Activated naive CD8-positive, alpha-beta T cell treated with anti-CD3 and anti-CD28 coated beads, Interleukin-2, amount 50 U/mL, for 24 hours (primary cell): ENCODE data around the gene RASL12.
"Not testable (repeated sequence)": the region's sequence is repeated elsewhere in the genome, so short reads cannot be mapped to it uniquely, and the experiment has no call there.

Experiments used
- ATAC-seq: fragments of 150-1000 bp; cut with Tn5 transposase; one replicate; pipeline ENCODE4 v1.10.0; 2021
- DNase-seq: peaks from one replicate; pipeline ENCODE4 v3.0.0; 2021
- H3K27ac Mint-ChIP-seq: one replicate; pipeline ENCODE4 v1.8.0; 2021; ENCODE audit warnings: mild to moderate bottlenecking, mixed read lengths
- H3K27me3 Mint-ChIP-seq: one replicate; pipeline ENCODE4 v1.8.0; 2021; ENCODE audit warnings: mixed read lengths
- H3K36me3 Mint-ChIP-seq: one replicate; pipeline ENCODE4 v1.8.0; 2021; ENCODE audit warnings: low read depth, mixed read lengths
- H3K4me1 Mint-ChIP-seq: one replicate; pipeline ENCODE4 v1.8.0; 2021; ENCODE audit warnings: mixed read lengths
- H3K4me3 Mint-ChIP-seq: one replicate; pipeline ENCODE4 v1.8.0; 2021; ENCODE audit warnings: mild to moderate bottlenecking, moderate library complexity, mixed read lengths
- H3K9me3 Mint-ChIP-seq: one replicate; pipeline ENCODE4 v1.8.0; 2021; ENCODE audit warnings: mixed read lengths

RASL12 gene

GRCh38 chr15:65058394-65059368 is 9.1 kb downstream of the RASL12 start:
- ATAC-seq (no peak), DNase-seq (no peak)
- H3K36me3 Mint-ChIP-seq, result no peaks in the 10 kb centered on the region
- no peak overlapping the region for H3K4me3 Mint-ChIP-seq
- H3K4me1 Mint-ChIP-seq, result peaks cover 2% of the 10 kb centered on the region
- no peak overlapping the region for H3K27ac Mint-ChIP-seq
- H3K9me3 Mint-ChIP-seq, result no peaks in the 10 kb centered on the region
- H3K27me3 Mint-ChIP-seq, result peaks cover 2% of the 10 kb centered on the region

GRCh38 chr15:65057549-65057940 is 10.2 kb downstream of the RASL12 start:
- Mint-ChIP-seq H3K4me3 (no peak overlapping the region), H3K27ac (no peak overlapping the region), H3K4me1 (no peaks in the 10 kb centered on the region), H3K36me3 (no peaks in the 10 kb centered on the region), H3K27me3 (peaks cover 2% of the 10 kb centered on the region), H3K9me3 (no peaks in the 10 kb centered on the region)
- ATAC-seq (no peak), DNase-seq (no peak)

- ATAC-seq (no peak), DNase-seq (no peak)
- H3K9me3 Mint-ChIP-seq, result no peaks in the 10 kb centered on the region
- no peak overlapping the region for H3K27ac Mint-ChIP-seq
- no peaks in the 10 kb centered on the region for H3K36me3 Mint-ChIP-seq
- H3K4me3 Mint-ChIP-seq, result no peak overlapping the region
- no peaks in the 10 kb centered on the region for H3K4me1 Mint-ChIP-seq
- H3K27me3 Mint-ChIP-seq, result peaks cover 2% of the 10 kb centered on the region
These were observed 10.8 kb downstream of the RASL12 start for GRCh38 chr15:65056868-65057548.

- Mint-ChIP-seq H3K4me1 (no peaks in the 10 kb centered on the region), H3K27me3 (peaks cover 2% of the 10 kb centered on the region), H3K4me3 (no peak overlapping the region), H3K36me3 (no peaks in the 10 kb centered on the region), H3K27ac (no peak overlapping the region), H3K9me3 (no peaks in the 10 kb centered on the region)
- DNase-seq, result no peak
- no peak for ATAC-seq
These were observed 11.7 kb downstream of the RASL12 start for GRCh38 chr15:65056106-65056505.

- no peak overlapping the region for H3K4me3 Mint-ChIP-seq
- ATAC-seq (no peak), DNase-seq (no peak)
- peaks cover 2% of the 10 kb centered on the region for H3K27me3 Mint-ChIP-seq
- H3K36me3 Mint-ChIP-seq, result no peaks in the 10 kb centered on the region
- H3K9me3 Mint-ChIP-seq, result no peaks in the 10 kb centered on the region
- H3K27ac Mint-ChIP-seq, result no peak overlapping the region
- peaks cover 1% of the 10 kb centered on the region for H3K4me1 Mint-ChIP-seq
These were observed 12.5 kb downstream of the RASL12 start for GRCh38 chr15:65055201-65055870.

- Mint-ChIP-seq H3K4me1 (peaks cover 9% of the 10 kb centered on the region), H3K4me3 (no peak overlapping the region), H3K27ac (no peak overlapping the region), H3K27me3 (peaks cover 2% of the 10 kb centered on the region), H3K36me3 (no peaks in the 10 kb centered on the region), H3K9me3 (no peaks in the 10 kb centered on the region)
- DNase-seq (peak; percentile 73), ATAC-seq (peak; percentile 54)
These were observed 13.2 kb downstream of the RASL12 start for GRCh38 chr15:65054333-65055200.

- H3K4me1 Mint-ChIP-seq, result peaks cover 15% of the 10 kb centered on the region
- H3K27me3 Mint-ChIP-seq, result peaks cover 2% of the 10 kb centered on the region
- H3K9me3 Mint-ChIP-seq, result no peaks in the 10 kb centered on the region
- no peak for ATAC-seq
- H3K36me3 Mint-ChIP-seq, result no peaks in the 10 kb centered on the region
- DNase-seq, result no peak
- no peak overlapping the region for H3K4me3 Mint-ChIP-seq
- H3K27ac Mint-ChIP-seq, result no peak overlapping the region
These were observed 14.8 kb downstream of the RASL12 start for GRCh38 chr15:65052956-65053355.

GRCh38 chr15:65051266-65051665 is 16.5 kb downstream of the RASL12 start:
- no peak overlapping the region for H3K27ac Mint-ChIP-seq
- H3K4me1 Mint-ChIP-seq, result peaks cover 15% of the 10 kb centered on the region
- DNase-seq, result no peak
- H3K36me3 Mint-ChIP-seq, result no peaks in the 10 kb centered on the region
- H3K27me3 Mint-ChIP-seq, result no peaks in the 10 kb centered on the region
- ATAC-seq, result no peak
- H3K4me3 Mint-ChIP-seq, result no peak overlapping the region
- no peaks in the 10 kb centered on the region for H3K9me3 Mint-ChIP-seq

- Mint-ChIP-seq H3K9me3 (no peaks in the 10 kb centered on the region), H3K36me3 (no peaks in the 10 kb centered on the region), H3K27ac (no peak overlapping the region), H3K4me1 (peaks cover 15% of the 10 kb centered on the region), H3K27me3 (peaks cover 2% of the 10 kb centered on the region), H3K4me3 (no peak overlapping the region)
- ATAC-seq, result no peak
- no peak for DNase-seq
These were observed 17.5 kb downstream of the RASL12 start for GRCh38 chr15:65050270-65050669.

GRCh38 chr15:65049418-65049840 is 18.4 kb downstream of the RASL12 start:
- Mint-ChIP-seq H3K4me1 (peaks cover 15% of the 10 kb centered on the region), H3K36me3 (no peaks in the 10 kb centered on the region), H3K27me3 (peaks cover 2% of the 10 kb centered on the region), H3K4me3 (peak overlapping the region; percentile 28), H3K9me3 (no peaks in the 10 kb centered on the region), H3K27ac (no peak overlapping the region)
- peak; percentile 87 for DNase-seq
- ATAC-seq, result peak; percentile 90

- Mint-ChIP-seq H3K4me3 (no peak overlapping the region), H3K27ac (no peak overlapping the region), H3K27me3 (peaks cover 5% of the 10 kb centered on the region), H3K36me3 (no peaks in the 10 kb centered on the region), H3K4me1 (peaks cover 15% of the 10 kb centered on the region), H3K9me3 (no peaks in the 10 kb centered on the region)
- DNase-seq (no peak), ATAC-seq (no peak)
These were observed 19.6 kb downstream of the RASL12 start for GRCh38 chr15:65048241-65048640.

- no peak for ATAC-seq
- Mint-ChIP-seq H3K9me3 (no peaks in the 10 kb centered on the region), H3K4me1 (peaks cover 10% of the 10 kb centered on the region), H3K4me3 (no peak within 1 kb of the TSS), H3K27ac (no peak within 1 kb of the TSS), H3K27me3 (peaks cover 5% of the 10 kb centered on the region), H3K36me3 (no peaks in the 10 kb centered on the region)
- DNase-seq, result no peak
These were observed 22.9 kb downstream of the RASL12 start, which contains the start of gene SLC51B for GRCh38 chr15:65044724-65045481. Gene SLC51B, plus strand, starts transcription at chr15:65045387. Its CDS starts 4,618 bp downstream, at chr15:65050005.

- H3K36me3 Mint-ChIP-seq, H3K27me3 Mint-ChIP-seq, H3K9me3 Mint-ChIP-seq, DNase-seq, H3K27ac Mint-ChIP-seq, H3K4me3 Mint-ChIP-seq, H3K4me1 Mint-ChIP-seq: not testable (repeated sequence)
- peak; percentile 76 for ATAC-seq
These were observed 23.6 kb downstream of the RASL12 start for GRCh38 chr15:65044218-65044617.
